ENCODE data around the gene IMP3. TPM values are rescaled to one million over a fixed set of nuclear protein-coding genes. Genes with fewer than 3 reads are reported as not detected.

IMP3 gene
- total and polyA plus RNA-seq, 5 experiments from 2014 or later: 94.3 to 256 (median 199) TPM

GRCh38 chr15:75666823-75667501, 26.9 kb upstream of the IMP3 start:
- DNase-seq (no peak), ATAC-seq (no peak)
- Mint-ChIP-seq H3K27ac (no peak overlapping the region), H3K4me3 (no peak overlapping the region), H3K27me3 (peaks cover 0 to 2% (median 0%) of the 10 kb centered on the region in 5 donors), H3K4me1 (no peaks in the 10 kb centered on the region), H3K9me3 (no peaks in the 10 kb centered on the region), H3K36me3 (no peaks in the 10 kb centered on the region)
- POLR2A ChIA-PET: interaction anchor here (1.2 kb wide), 1 partner anchor 10 kb away, joined by 3 read pairs; no protein-coding TSS in a partner anchor

GRCh38 chr15:75663931-75664421, 24.0 kb upstream of the IMP3 start:
- POLR2A ChIA-PET: no interaction called here

DNA sequence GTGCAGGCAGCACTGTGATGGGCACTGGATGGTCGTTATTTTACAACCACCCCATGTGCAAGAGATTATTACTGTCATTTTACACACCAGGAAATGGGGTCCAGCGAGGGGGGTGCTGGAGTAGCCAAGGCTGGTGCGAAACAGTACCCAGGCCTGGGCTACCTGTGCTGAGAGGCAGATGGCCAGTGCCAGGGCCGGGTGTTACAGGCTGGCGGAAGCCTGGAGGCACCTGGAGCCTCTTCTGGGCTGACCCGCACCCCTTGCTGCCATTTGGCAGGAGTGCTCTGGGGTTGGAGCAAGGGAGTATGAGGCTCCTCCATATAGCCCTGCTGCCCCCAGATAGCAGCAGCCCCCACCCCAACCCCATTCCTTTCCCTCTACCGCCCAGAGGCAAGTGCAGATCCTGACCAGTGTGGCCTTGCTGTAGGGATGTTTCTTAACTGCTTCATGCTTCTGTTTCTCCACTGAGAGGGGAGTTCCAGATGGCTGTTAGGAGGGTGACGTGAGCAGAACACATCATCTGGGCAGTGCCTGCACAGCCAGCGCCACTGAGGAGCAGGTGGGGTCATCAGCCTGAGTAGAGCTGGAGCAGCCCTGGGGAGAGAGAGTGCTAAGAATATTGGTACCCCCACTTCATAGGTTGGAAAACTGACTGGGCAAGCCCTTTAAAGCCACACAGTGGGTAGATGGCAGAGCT, 22.9 kb upstream of the IMP3 start:
- Mint-ChIP-seq H3K4me3 (no peak overlapping the region), H3K36me3 (no peaks in the 10 kb centered on the region), H3K27me3 (peaks cover 0 to 2% (median 0%) of the 10 kb centered on the region in 5 donors), H3K4me1 (no peaks in the 10 kb centered on the region), H3K9me3 (no peaks in the 10 kb centered on the region), H3K27ac (no peak overlapping the region)
- ATAC-seq (no peak), DNase-seq (no peak)
- POLR2A ChIA-PET: no interaction called here

More at GRCh38 chr15:75663931-75664421, 24.0 kb upstream of the IMP3 start:
- Mint-ChIP-seq H3K9me3 (no peaks in the 10 kb centered on the region), H3K4me1 (no peaks in the 10 kb centered on the region), H3K36me3 (no peaks in the 10 kb centered on the region), H3K27ac (peak overlapping the region in 1 of 10 donors; percentile 21), H3K4me3 (no peak overlapping the region), H3K27me3 (peaks cover 0 to 2% (median 0%) of the 10 kb centered on the region in 5 donors)
- ATAC-seq (no peak), DNase-seq (no peak)

DNA sequence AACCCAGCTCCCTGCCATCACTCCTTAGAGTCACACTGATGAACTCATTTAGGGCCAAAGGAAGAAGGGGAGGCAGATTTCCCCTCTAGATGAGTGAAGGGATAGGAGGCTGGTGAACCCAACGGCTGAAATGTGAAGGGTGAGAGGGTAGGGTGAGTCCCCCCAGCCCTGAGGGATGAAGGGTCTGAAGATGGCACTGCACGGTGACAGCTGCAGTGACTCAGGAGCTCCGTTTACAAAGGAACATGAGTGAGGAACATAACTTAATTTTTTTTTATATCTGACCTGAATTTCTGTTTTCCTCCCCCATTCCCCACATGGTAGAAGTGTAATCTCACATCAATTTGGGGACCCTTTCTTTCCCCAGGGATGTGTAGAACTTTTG, 21.7 kb upstream of the IMP3 start:
- Mint-ChIP-seq H3K4me3 (no peak overlapping the region), H3K4me1 (no peaks in the 10 kb centered on the region), H3K27ac (no peak overlapping the region), H3K27me3 (peaks cover 0 to 2% (median 0%) of the 10 kb centered on the region in 5 donors), H3K9me3 (no peaks in the 10 kb centered on the region), H3K36me3 (no peaks in the 10 kb centered on the region)
- DNase-seq: no peak
- POLR2A ChIA-PET: no interaction called here
- ATAC-seq: no peak

- H3K9me3 Mint-ChIP-seq: no peaks in the 10 kb centered on the region
- POLR2A ChIA-PET: no interaction called here
These were observed 21.2 kb upstream of the IMP3 start for GRCh38 chr15:75661100-75661755.

GRCh38 chr15:75659928-75660645, 20.1 kb upstream of the IMP3 start:
- Mint-ChIP-seq H3K9me3 (no peaks in the 10 kb centered on the region), H3K27ac (no peak overlapping the region), H3K4me1 (no peaks in the 10 kb centered on the region), H3K27me3 (no peaks in the 10 kb centered on the region), H3K4me3 (no peak overlapping the region), H3K36me3 (no peaks in the 10 kb centered on the region)
- ATAC-seq: no peak
- no peak for DNase-seq
- POLR2A ChIA-PET: no interaction called here

More at GRCh38 chr15:75661100-75661755, 21.2 kb upstream of the IMP3 start:
- Mint-ChIP-seq H3K36me3 (no peaks in the 10 kb centered on the region), H3K27ac (no peak overlapping the region), H3K4me3 (no peak overlapping the region), H3K4me1 (no peaks in the 10 kb centered on the region), H3K27me3 (peaks cover 0 to 2% (median 0%) of the 10 kb centered on the region in 5 donors)
- no peak for DNase-seq
- ATAC-seq: no peak

DNA sequence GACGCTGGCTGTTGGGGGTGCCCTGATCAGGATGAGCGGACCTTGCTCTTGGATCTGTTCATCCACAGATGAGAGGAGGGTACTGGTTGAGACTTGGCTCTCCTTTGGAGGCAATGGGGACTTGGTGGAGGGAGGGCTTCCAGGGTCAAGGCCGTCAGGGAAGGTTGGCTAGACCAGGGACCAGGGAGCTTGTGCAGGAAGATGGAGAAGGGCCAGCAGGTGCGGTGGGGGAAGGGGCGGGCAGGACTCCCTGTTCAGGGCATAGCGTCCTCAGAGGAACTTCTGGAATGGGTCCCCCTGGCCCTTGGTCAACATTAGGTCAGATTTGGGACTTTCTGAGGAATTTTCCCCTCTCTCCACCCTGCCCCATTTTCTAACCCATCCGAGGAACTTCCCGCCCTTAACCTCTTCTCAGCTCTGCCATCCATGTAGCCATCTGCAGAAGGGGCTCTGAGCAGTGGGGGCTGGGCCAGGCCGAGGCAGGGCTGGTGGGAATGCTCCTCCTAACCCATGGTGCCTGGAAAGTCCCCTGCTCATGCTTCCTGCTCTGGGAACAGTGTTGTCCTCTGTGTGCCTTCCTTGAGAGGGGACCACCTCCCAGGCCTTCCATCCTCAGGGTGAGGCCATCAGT, 19.2 kb upstream of the IMP3 start:
- ATAC-seq (no peak), DNase-seq (no peak)
- no peak overlapping the region for H3K4me3 Mint-ChIP-seq
- POLR2A ChIA-PET: no interaction called here
- peaks cover 0 to 1% (median 0%) of the 10 kb centered on the region in 4 donors for H3K4me1 Mint-ChIP-seq
- no peaks in the 10 kb centered on the region for H3K36me3 Mint-ChIP-seq
- no peaks in the 10 kb centered on the region for H3K27me3 Mint-ChIP-seq
- no peaks in the 10 kb centered on the region for H3K9me3 Mint-ChIP-seq
- peak overlapping the region in 1 of 10 donors; percentile 21 for H3K27ac Mint-ChIP-seq

DNA sequence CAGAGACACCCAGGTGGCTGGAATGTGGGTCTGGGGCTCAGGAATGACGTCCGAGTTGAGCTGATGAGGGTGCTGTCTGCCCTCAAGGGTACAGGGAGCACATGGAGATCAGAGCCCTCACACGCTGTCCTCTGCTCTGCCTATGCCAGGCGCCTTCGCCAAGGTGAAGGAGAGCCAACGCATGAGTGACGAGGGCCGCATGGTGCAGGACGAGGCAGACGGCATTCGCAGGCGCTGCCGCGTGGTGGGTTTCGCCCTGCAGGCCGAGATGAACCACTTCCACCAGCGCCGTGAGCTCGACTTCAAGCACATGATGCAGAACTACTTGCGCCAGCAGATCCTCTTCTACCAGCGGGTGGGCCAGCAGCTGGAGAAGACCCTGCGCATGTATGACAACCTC, 16.8 kb upstream of the IMP3 start:
- H3K9me3 Mint-ChIP-seq: no peaks in the 10 kb centered on the region
- H3K36me3 Mint-ChIP-seq: no peaks in the 10 kb centered on the region
- ATAC-seq (no peak), DNase-seq (no peak)
- H3K4me3 Mint-ChIP-seq: no peak overlapping the region
- no peaks in the 10 kb centered on the region for H3K27me3 Mint-ChIP-seq
- peaks cover 3 to 13% (median 4%) of the 10 kb centered on the region in 4 donors for H3K4me1 Mint-ChIP-seq
- POLR2A ChIA-PET: interaction anchor here (0.6 kb wide), 1 partner anchor 153 kb away, joined by 6 read pairs; no protein-coding TSS in a partner anchor
- peak overlapping the region in 1 of 10 donors; percentile 29 for H3K27ac Mint-ChIP-seq

GRCh38 chr15:75656331-75656730, 16.3 kb upstream of the IMP3 start:
- Mint-ChIP-seq H3K27me3 (no peaks in the 10 kb centered on the region), H3K9me3 (no peaks in the 10 kb centered on the region), H3K27ac (no peak overlapping the region), H3K4me3 (no peak overlapping the region), H3K36me3 (no peaks in the 10 kb centered on the region), H3K4me1 (peaks cover 5 to 17% (median 8%) of the 10 kb centered on the region in 4 donors)
- ATAC-seq (no peak), DNase-seq (no peak)
- POLR2A ChIA-PET: interaction anchor here (0.6 kb wide), 1 partner anchor 153 kb away, joined by 6 read pairs; no protein-coding TSS in a partner anchor

DNA sequence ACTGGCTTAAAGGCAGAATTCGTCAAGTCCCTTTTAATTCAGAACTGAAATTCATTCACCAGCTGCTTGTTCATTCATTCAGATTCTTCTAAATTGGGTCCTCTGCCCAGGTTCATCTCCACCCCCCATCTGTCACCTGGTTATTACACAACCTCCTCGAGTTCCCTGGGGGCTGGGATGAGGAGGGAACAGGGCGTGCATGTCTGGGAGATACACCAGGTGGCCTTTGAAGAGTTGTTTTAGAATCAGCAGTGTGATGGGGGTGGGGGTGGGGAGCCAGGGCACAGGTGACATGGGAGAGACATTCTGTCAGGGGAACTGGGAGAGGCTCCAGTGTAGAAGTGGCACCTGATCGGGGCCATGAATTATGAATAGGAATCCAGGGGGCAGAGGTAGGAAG, 15.9 kb upstream of the IMP3 start:
- H3K36me3 Mint-ChIP-seq: no peaks in the 10 kb centered on the region
- DNase-seq: no peak
- ATAC-seq: no peak
- H3K27me3 Mint-ChIP-seq: no peaks in the 10 kb centered on the region
- POLR2A ChIA-PET: no interaction called here
- H3K9me3 Mint-ChIP-seq: no peaks in the 10 kb centered on the region
- peaks cover 5 to 21% (median 12%) of the 10 kb centered on the region in 4 donors for H3K4me1 Mint-ChIP-seq
- H3K27ac Mint-ChIP-seq: no peak overlapping the region
- H3K4me3 Mint-ChIP-seq: no peak overlapping the region

GRCh38 chr15:75654201-75654907, 14.3 kb upstream of the IMP3 start:
- no peak for DNase-seq
- ATAC-seq: no peak
- H3K4me3 Mint-ChIP-seq: no peak overlapping the region
- POLR2A ChIA-PET: interaction anchor here (0.6 to 1.6 kb wide), 2 partner anchors 12 to 14 kb away, joined by 4 to 9 read pairs; partner anchors contain the start of gene IMP3
- H3K4me1 Mint-ChIP-seq: peaks cover 7 to 26% (median 20%) of the 10 kb centered on the region in 4 donors
- H3K27ac Mint-ChIP-seq: peak overlapping the region in 1 of 10 donors; percentile 59
- no peaks in the 10 kb centered on the region for H3K36me3 Mint-ChIP-seq
- no peaks in the 10 kb centered on the region for H3K9me3 Mint-ChIP-seq
- H3K27me3 Mint-ChIP-seq: no peaks in the 10 kb centered on the region

Data from naive thymus-derived CD8-positive, alpha-beta T cell (primary cell).